ENCODE measurements around the gene COX7B2. TPM values are rescaled to one million over a fixed set of nuclear protein-coding genes. Genes with fewer than 3 reads are reported as not detected.

The COX7B2 gene
- total and polyA plus RNA-seq, 9 of the 15 experiments (the other 6 are each of a cell fraction or from before 2014, with no cell fraction given) = 0.33 to 3.5 (median 0.67) TPM; not detected in 3

Other genes starting within 250 kb of the COX7B2 start
- not detected in 2 replicates for gene GABRA4, start 84.3 kb upstream of the COX7B2 start, total RNA-seq (2014; rRNA removed)
- not detected in 2 replicates for gene GABRA4, start 84.3 kb upstream of the COX7B2 start, total RNA-seq (2014; rRNA removed; fragmentation: Illumina TruSeq; extraction: Trizol)
- not detected in 2 replicates for gene GABRA4, start 84.3 kb upstream of the COX7B2 start, total RNA-seq (2015; rRNA removed; fragmentation: Illumina TruSeq; extraction: Trizol)
- not detected in 2 replicates for gene GABRA4, start 84.3 kb upstream of the COX7B2 start, total RNA-seq (2021)
- not detected in 2 replicates for gene GABRA4, start 84.3 kb upstream of the COX7B2 start, polyA plus RNA-seq (2011; rRNA removed)
- gene GABRA4, start 84.3 kb upstream of the COX7B2 start, polyA plus RNA-seq (2014; fragmentation: Illumina TruSeq; extraction: Trizol) = not detected in 2 replicates
- gene GABRA4, start 84.3 kb upstream of the COX7B2 start, polyA plus RNA-seq (2014; fragmentation: Nextera tagmentation; extraction: Ambion mirVana) = not detected
- not detected in 2 replicates for gene GABRA4, start 84.3 kb upstream of the COX7B2 start, polyA plus RNA-seq (2014; rRNA removed)
- not detected in 2 replicates for gene GABRB1, start 122.3 kb upstream of the COX7B2 start, total RNA-seq (2014; rRNA removed)
- not detected in 2 replicates for gene GABRB1, start 122.3 kb upstream of the COX7B2 start, total RNA-seq (2014; rRNA removed; fragmentation: Illumina TruSeq; extraction: Trizol)
- not detected in 2 replicates for gene GABRB1, start 122.3 kb upstream of the COX7B2 start, total RNA-seq (2015; rRNA removed; fragmentation: Illumina TruSeq; extraction: Trizol)
- not detected in 2 replicates for gene GABRB1, start 122.3 kb upstream of the COX7B2 start, total RNA-seq (2021)
- gene GABRB1, start 122.3 kb upstream of the COX7B2 start, polyA plus RNA-seq (2011; rRNA removed) = not detected in 2 replicates
- gene GABRB1, start 122.3 kb upstream of the COX7B2 start, polyA plus RNA-seq (2014; fragmentation: Illumina TruSeq; extraction: Trizol) = not detected in 2 replicates
- gene GABRB1, start 122.3 kb upstream of the COX7B2 start, polyA plus RNA-seq (2014; fragmentation: Nextera tagmentation; extraction: Ambion mirVana) = not detected
- gene GABRB1, start 122.3 kb upstream of the COX7B2 start, polyA plus RNA-seq (2014; rRNA removed) = not detected in 2 replicates